HG03575 (cell line): ENCODE data around the gene TEP1.
"Not testable (repeated sequence)": the region's sequence is repeated elsewhere in the genome, so short reads cannot be mapped to it uniquely, and the experiment has no call there.

ENCODE experiments used
- ATAC-seq: cut with Tn5 transposase; IDR thresholded peaks from one replicate; pipeline ENCODE4 v1.9.1; 2021; ENCODE audit not compliant: unreplicated experiment, insufficient number of reproducible peaks, low FRiP score; ENCODE audit errors: extremely low read depth

Gene TEP1

GRCh38 chr14:20412876-20413743, at the start of gene TEP1:
Gene TEP1 (minus strand): TSS chr14:20413501. CDS start chr14:20408439, 5,062 bp downstream.
- no peak for ATAC-seq

DNA sequence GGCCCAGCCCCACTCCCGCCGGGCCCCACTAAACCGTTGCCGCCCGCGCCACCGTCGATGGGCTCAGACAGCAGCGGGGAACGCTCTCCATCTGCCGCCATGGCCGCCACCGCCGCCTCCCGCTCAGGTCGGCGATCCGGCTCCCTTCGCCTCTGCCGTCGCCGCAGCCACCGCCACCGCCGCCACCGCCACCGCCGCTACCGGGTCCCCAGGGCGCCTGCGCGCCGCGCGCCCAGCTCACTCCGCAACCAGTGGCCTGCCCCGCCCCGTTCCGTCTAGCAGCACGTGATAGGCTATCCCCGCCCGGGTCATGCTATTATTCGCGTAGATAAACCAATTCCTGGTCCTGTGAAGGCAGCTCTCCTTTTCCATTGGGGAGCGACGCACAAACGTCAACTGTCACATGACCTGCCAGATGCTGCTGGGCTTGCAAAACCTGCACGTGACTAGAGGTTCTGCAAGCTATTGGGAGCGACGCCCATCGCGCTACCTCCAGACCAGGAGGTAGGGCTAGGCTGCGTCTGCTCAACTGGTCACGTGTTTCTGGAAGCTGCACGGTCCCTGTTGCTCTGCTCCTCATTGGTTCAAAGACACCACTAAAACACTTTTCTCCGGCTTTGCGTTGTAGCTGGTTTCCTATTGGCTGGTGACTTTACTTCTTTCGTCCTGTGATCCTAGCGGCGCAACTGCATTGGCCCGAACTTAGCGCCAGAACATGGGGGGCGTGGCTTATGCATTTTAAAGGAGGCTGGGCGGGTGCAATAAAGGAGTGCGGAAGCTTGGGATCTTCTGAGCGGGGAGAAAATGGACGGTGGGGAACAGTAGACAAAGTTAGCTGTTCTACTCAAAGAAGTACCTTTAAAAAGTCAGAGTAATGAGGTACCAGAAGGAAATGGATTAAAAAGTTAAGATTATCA, 48.2 kb upstream of the TEP1 start, which contains the start of gene PIP4P1:
TSS of gene PIP4P1 (minus strand) at position 210 of the 917 bp plus-strand sequence. CDS start at position 101, 109 bp downstream.
- ATAC-seq: peak; percentile 76

- ATAC-seq: no peak
These were observed 47.3 kb upstream of the TEP1 start for GRCh38 chr14:20460458-20461224.

GRCh38 chr14:20458031-20458789, 44.9 kb upstream of the TEP1 start:
- ATAC-seq: no peak

GRCh38 chr14:20456971-20457370, 43.7 kb upstream of the TEP1 start:
- ATAC-seq: no peak

GRCh38 chr14:20455355-20456300, 42.3 kb upstream of the TEP1 start:
- ATAC-seq: peak; percentile 41

DNA sequence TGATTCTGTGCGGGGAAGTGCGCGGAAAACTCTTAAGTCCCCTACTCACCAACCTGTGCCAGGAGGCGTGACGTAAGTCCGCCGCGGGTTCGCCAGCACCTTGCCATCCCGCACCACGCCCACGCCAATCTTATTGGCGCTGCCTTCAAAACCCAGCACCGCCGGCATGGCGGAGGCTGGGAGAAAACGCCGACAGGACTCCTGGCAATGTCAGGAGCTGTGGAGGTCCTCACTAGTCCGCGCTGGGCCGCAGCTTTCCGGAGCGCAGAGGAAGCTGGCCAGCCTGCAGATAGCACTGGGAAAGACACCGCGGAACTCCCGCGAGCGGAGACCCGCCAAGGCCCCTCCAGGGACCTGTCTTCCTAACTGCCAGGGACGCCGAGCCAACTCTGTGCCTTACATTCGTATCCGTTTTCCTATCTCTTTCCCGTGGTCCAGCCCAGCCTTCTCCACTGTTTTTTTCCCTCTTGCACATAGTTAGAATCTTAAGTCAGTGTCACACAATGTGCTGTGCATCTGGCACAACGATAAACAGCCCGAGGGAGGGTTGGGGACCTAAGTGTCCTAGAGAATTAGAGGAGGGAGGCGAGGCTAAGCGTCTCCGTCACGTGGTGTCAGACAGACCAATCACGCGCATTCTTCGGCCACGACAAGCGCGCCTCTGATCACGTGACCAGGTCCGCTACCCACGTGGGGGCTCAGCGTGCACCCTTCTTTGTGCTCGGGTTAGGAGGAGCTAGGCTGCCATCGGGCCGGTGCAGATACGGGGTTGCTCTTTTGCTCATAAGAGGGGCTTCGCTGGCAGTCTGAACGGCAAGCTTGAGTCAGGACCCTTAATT, 41.4 kb upstream of the TEP1 start, which contains the start of the genes APEX1 and OSGEP:
TSS of gene APEX1 (plus strand) at position 711 of the 839 bp plus-strand sequence. CDS start 420 bp downstream, outside the sequence.
TSS of gene OSGEP (minus strand) at position 297 of the 839 bp plus-strand sequence. CDS start at position 168, 129 bp downstream.
- ATAC-seq: peak; percentile 63

DNA sequence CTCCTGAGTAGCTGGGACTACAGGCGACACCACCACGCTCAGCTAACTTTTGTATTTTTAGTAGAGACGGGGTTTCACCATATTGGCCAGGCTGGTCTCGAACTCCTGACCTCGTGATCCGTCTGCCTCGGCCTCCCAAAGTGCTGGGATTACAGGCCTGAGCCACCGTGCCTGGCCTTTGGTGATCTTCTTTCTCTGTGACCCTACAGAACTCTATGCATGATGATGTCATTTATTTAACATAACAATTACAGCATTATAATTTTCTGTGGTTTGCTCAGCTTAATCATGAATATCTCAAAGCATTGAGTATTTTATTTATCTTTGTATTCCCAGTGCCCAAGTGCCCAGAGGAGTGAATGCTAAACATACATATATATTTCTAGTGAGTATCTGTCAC, 39.5 kb upstream of the TEP1 start:
- ATAC-seq: not testable (repeated sequence)

DNA sequence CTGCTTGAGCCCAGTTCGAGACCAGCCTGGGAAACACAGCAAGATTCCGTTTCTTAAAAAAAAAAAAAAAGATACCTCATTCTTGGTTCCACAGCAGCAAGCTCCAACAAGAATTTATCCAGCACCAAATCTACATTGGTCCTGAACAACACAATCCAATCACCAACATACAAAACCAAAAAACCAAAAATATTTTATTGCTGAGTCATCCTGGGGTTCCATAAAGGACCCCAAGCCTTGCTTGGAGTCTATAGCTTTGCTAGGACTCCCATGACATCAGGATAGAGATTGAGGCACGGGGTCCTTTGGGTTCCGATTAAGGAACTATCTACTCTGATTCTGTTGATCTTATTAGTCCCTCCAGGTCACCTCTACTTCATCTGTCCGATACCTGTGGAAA, 33.6 kb upstream of the TEP1 start:
- no peak for ATAC-seq

- ATAC-seq: not testable (repeated sequence)
These were observed 30.3 kb upstream of the TEP1 start for GRCh38 chr14:20443650-20444049.

DNA sequence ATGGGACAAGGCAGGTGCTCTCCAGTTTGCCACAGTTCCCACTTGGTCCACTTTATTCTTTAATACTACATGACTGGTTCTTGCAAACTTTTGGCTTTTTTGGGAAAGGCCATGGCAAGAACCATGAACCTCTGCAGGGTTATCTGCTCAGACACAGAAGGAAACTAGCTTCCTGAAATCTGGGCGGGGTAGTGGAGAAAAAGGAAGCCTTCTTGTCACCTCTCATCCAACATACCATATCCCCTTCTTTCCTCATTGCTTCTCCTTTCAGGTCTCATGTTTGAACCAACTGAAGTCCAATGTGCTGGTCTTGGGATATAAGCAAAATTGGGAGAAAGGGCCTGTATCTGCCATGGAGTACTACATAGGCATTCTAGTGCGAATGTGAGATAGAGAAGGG, 28.2 kb upstream of the TEP1 start:
- no peak for ATAC-seq

- ATAC-seq: no peak
These were observed 27.6 kb upstream of the TEP1 start for GRCh38 chr14:20440882-20441281.

GRCh38 chr14:20440465-20440864, 27.2 kb upstream of the TEP1 start:
- no peak for ATAC-seq

DNA sequence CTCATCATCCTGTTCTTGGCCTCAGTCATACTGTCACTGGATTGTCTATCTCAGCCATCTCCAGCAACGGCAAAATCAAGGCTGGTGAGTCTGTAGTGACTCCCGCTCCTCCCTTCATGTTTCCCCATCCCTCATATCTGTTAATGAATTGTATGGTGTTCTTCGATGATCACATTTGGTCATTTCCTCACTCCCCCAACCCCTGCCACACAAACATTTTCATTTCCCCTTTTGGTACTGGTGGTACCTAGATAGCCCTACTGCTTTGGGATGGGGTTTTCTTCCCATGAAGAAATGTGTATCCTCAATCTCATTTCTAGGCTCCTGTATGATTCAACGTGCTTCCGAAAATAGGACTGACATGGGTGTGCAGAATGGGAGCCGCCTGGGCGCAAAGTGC, 25.4 kb upstream of the TEP1 start:
- ATAC-seq: no peak

DNA sequence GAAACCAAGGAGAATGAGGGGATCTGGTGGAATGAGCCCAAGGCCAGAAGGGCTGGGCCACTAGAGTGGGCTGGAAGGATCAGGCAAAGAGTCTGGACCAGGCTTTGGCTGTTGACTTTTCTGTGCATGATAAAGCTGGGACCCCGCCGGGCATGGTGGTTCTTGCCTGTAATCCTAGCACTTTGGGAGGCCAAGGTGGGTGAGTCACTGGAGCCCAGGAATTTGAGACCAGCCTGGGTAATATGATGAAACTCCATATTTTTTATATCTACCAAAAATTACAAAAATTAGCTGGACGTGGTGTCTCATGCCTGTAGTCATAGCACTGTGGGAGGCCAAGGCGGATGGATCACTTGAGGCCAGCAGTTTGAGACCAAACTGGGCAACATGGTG, 23.1 kb upstream of the TEP1 start:
- ATAC-seq: no peak
